Skeletal muscle tissue (tissue), 1 donor: ENCODE data around the gene TCTN3. TPM values are rescaled to one million over a fixed set of nuclear protein-coding genes. Genes with fewer than 3 reads are reported as not detected.

ENCODE experiments used
- total RNA-seq: library from RNA; depleted of rRNA; stranded (reverse); fragments of >200 nt; gene quantifications from one replicate; pipeline ENCODE4 v1.2.3, GENCODE V29; 2014

Gene TCTN3
- total RNA-seq, 1 donor from 2014 or later = 16.7 TPM

Other genes with a start within 250 kb of the TCTN3 start
- 66.8 TPM for gene SORBS1, start 132.6 kb downstream of the TCTN3 start, total RNA-seq
- gene ALDH18A1, start 37.2 kb downstream of the TCTN3 start, total RNA-seq = 64.2 TPM
- gene ENTPD1, start 62.2 kb upstream of the TCTN3 start, total RNA-seq = 8.9 TPM
- gene CC2D2B, start 214.0 kb upstream of the TCTN3 start, total RNA-seq = 1.6 TPM